ENCODE data around the gene GBF1.
A peak's percentile ranks its signal among the peaks of the same experiment; 100 is the strongest.
"Not testable (repeated sequence)": the region's sequence is repeated elsewhere in the genome, so short reads cannot be mapped to it uniquely, and the experiment has no call there.

GBF1 gene

GRCh38 chr10:102231357-102232318, 13.7 kb upstream of the GBF1 start:
- peak; percentile 53 for DNase-seq

DNA sequence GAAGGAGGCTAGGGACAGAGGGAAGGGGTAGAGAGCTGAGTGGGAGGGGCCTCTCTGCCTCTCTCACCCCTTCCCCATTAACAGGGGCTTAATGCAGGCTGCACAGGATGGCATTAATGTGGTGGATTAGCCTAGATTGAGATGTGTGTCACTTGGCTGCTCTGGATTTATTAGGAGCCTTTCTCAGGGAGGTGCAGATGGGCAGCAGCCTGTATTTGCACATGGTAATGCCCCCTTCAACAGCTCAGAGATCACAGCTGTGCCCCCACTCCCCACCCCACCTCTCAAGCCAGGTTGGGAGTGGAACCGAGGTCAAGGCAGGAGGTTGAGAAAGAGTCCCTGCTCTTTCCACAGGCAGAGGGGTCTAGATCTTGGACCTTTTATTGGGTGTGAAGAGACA, 11.3 kb upstream of the GBF1 start:
- DNase-seq, result no peak

- no peak for DNase-seq
These were observed 10.3 kb upstream of the GBF1 start for GRCh38 chr10:102234888-102235597.

DNA sequence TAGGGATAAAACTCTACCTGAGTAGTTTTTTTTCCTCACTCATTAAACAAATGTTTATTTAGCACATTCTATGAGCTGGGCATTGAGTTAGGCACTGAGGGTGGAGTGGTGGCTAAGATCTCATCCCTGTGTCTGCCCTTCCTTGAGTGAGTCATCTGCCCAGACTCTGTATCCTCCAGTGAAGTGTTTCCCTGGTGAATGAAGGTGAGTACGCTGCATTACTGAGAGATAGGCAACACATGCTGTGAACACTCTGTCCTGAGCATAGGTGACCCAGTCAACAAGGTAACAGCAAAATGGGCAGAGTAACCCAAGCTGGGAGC, 9.8 kb upstream of the GBF1 start:
- DNase-seq, result no peak

- DNase-seq, result no peak
These were observed 9.3 kb upstream of the GBF1 start for GRCh38 chr10:102236006-102236405.

- no peak for DNase-seq
These were observed 7.5 kb upstream of the GBF1 start for GRCh38 chr10:102237711-102238252.

- DNase-seq, result no peak
These were observed 4.8 kb upstream of the GBF1 start for GRCh38 chr10:102240467-102241031.

- DNase-seq, result no peak
These were observed 4.3 kb upstream of the GBF1 start for GRCh38 chr10:102241032-102241443.

DNA sequence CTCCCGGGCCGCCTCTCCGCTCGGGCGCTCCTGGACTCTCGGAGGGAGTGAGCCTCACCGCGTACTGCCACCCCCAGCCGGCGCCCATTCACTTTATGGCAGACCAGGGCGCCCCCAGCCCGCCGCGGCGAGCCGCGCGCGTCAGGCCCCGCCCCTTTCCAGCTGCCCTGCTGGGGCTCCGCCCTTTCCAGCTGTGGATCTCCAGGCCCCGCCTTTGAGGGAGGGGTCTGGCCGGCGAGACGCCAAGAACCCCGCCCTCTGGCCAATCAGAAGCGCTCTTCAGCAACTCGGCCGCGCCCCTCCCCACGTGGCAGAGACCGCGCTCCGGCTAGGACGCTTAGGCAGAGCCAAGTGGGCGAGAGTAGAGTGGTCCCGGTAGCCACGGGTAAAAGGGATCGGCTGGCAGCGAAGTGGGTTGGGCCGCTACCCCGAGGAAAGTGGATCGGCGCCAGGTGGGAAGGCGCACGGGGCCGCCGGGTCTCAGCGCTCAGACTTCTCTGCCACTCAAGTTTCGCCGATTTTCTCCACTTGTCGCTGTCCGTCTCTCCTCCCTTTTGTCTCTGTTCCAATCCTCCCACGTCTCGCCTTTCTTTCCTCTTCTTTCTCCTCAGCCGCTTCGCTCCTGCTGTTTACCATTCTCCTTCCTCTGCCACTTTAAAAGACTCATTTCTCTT, 3.8 kb upstream of the GBF1 start, which contains the start of gene PITX3:
Gene PITX3 (minus strand): TSS at position 69 of the 674 bp plus-strand sequence. CDS start 9,432 bp downstream, outside the sequence.
- DNase-seq, result peak; percentile 90

DNA sequence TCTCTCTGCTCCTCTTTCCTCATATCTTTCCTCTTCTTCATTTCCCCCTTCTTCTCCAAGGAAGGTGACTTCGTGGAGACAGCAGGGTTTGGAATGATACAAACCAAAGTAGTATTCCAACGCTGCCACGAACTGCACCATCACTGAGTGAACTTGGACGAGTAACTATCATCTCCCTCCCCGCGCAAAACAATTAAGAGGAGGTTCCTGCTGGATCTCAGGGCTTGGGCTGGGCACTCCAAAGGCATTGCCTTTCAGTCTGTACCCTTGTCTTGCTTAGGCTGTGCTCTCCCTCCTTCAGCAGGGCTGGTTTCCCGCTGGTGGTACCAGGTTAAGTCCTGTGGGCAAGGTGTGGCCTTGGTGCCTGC, 3.2 kb upstream of the GBF1 start:
- DNase-seq, result no peak

GRCh38 chr10:102243309-102243708, 2.0 kb upstream of the GBF1 start:
- DNase-seq, result no peak

- no peak for DNase-seq
These were observed 560 bp downstream of the GBF1 start for GRCh38 chr10:102245932-102246251.

DNA sequence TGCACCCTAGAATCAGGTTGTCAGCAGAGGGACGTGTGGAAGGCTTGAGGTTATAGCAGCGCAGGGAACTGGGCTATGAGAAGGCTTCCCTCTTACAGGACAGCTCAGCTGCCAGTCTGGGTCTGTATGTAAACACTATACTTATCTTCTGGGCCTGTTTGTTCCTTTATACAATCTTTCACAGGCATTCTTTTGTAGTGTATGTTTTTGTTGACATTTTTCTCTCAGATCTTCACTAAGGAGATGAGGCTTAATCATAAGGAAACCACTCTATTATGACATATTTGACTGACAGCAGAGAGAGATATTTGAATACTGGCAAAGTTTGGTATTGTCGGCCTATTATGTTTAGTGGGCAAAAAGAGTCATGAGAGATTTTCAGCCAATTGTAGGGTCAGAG, 929 bp downstream of the GBF1 start:
- no peak for DNase-seq

DNA sequence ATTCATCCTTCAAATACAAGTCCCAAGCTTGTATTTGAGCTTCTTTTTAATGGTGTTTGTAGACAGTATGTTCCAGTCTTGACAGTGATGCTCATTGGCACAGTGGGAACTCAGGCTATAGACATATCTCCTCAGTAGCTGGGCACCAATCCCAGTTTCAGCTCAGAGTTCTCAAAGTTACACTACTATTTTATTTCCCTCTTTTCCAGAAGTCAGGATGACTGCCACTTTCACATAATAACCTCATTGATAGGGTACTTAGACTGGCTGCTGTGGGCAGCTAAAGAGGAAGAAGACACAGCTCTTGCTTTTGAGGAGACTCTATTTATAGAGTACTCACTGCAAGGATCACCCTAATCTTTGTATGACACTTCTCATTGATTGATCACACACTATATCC, 2.4 kb downstream of the GBF1 start:
- no peak for DNase-seq

- DNase-seq, result not testable (repeated sequence)
These were observed 7.2 kb downstream of the GBF1 start for GRCh38 chr10:102252508-102252907.

DNA sequence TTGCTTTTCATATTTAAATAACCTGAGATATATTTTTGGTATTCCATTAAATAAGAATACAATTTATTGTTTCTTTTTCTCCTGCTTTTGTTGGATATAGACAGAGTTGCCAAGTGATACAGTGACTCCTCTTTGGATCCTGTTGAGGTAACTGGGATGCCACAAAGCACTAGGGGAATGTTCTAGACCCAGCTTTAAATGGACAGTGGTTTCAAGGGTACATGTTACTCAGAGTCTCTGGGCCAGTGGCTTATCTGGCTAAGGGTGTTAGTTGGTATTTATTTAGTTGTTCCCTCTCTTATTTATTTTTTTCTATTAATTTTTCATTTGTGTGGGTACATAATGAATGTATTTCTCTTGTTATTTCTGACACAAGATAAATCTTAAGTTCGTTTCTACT, 9.1 kb downstream of the GBF1 start:
- no peak for DNase-seq

DNA sequence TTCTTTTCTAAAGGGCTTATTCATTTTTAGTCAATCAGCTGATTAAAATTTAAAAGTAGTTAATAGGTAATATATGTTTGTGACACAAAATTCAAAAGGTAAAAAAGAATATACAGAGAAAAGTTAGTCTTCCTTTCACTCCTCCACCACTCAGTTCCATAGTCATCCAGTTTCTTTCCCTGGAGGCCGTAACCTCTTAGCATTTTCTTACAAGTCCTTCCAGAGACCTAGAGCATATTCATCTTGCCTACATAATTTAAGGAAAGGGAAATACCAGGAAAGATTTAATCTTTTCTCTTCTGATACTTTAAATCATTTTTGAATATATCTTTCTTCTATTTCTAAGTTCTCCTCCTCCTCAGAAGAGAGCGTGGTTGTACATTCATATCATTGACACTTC, 10.1 kb downstream of the GBF1 start:
- no peak for DNase-seq

- DNase-seq, result no peak
These were observed 15.9 kb downstream of the GBF1 start for GRCh38 chr10:102261196-102261595.

- DNase-seq, result no peak
These were observed 16.5 kb downstream of the GBF1 start for GRCh38 chr10:102261842-102262241.

DNA sequence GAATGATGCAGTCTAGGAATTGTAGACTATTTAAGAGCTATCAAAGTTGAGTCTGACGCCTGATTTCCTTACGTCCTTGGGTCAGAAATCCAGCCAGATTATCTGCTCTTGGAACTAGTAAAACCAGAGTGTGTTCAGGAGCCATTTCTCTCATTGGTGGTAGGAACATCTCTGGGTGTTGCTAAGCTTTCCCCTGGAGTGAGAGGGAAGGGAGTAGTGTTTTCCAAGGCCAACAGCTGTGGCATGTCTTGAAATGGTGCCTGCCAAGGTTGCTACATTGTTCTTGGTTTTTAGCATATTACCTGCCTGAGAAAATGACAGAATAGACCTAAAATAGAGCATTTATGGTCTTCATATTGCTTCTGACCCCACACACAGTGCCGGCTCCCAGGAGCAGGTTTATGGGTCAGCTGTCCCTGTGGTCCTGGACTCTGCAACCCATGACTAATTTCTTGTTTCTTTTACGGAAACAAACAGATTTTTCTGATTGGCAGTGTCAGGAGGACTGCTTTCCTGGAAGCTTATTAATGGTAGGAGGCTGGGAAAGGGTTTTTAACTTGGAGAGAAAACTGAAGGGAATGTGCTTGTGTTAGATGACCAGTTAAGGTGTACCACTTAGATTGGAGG, 17.5 kb downstream of the GBF1 start:
- DNase-seq, result no peak

- no peak for DNase-seq
These were observed 19.0 kb downstream of the GBF1 start for GRCh38 chr10:102264371-102264770.

DNA sequence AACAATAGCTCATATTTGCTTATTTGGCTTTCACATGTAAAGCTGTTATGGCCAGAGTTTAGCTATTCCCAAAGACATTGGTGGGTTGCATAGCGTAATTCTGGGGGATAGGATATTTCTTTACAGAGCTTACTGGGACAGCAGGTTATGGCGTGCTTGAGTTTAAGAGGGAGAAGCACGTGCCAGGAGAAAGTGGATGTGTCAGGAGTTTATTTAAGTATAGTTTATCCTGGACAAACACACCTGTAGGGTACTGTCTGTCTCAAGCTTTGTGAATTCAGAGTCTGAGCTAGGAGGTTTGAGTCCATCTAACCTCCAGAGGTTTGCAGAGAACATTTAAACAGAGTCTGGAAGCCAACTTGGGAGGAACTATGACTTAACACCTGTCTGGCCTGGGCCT, 21.3 kb downstream of the GBF1 start:
- no peak for DNase-seq

DNA sequence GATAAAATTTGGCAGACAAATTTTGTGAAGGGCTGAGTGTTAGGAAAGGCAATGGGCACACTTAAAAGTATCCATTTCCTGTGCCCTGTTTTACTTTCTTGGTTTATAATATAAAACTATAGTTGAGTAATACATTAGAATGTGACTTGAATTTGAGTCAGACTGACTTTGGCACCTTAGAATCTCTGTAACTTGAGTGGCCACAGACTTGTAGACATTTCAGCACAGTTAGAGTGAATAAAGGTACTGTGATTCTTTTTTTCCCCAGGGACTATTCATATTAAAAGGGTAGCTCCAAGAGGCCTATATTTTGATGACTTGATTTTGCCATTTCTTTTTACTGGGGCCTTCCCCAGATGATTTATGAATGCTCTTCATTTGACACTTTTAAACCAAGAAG, 22.4 kb downstream of the GBF1 start:
- no peak for DNase-seq
